Measurements from ENCODE around the gene DLG2. TPM values are rescaled to one million over a fixed set of nuclear protein-coding genes. Genes with fewer than 3 reads are reported as not detected.

The DLG2 gene
- total and polyA plus RNA-seq, 2 of the 8 experiments (the other 6 are each of a cell fraction or from before 2014, with no cell fraction given): 1.7 to 14.3 TPM

- TF ChIP-seq CTCF (IDR thresholded peaks at IDR 0.05; ENCODE audit: control extremely low read depth in 1 of 3, insufficient read depth in 1 of 3, low read depth in 1 of 3, low read length in 3 of 3) (no peak), TCF12 (IDR thresholded peaks at IDR 0.05; ENCODE audit: low read depth, low read length) (no peak), RFX5 (IDR thresholded peaks at IDR 0.05; ENCODE audit: borderline replicate concordance, low read depth, low read length) (no peak), KDM1A (IDR thresholded peaks at IDR 0.05; ENCODE audit: borderline replicate concordance, low read length) (no peak), JUND (IDR thresholded peaks at IDR 0.05; ENCODE audit: low read length) (no peak), SIN3A (conservative IDR thresholded peaks at IDR 0.05 in 1 of 2, IDR thresholded peaks at IDR 0.05 in 1 of 2; ENCODE audit: low read depth in 1 of 2, low read length in 2 of 2) (no peak), USF2 (IDR thresholded peaks at IDR 0.05; ENCODE audit: low read length) (no peak)
Observed at GRCh38 chr11:85180528-85180927, 446.6 kb downstream of the DLG2 start (continued).
